Activated T-cell treated with anti-CD3 and anti-CD28 coated beads, Interleukin-2, amount 50 U/mL, for 4 hours (primary cell): ENCODE data around the gene DNAL1. TPM values are rescaled to one million over a fixed set of nuclear protein-coding genes. Genes with fewer than 3 reads are reported as not detected.

Experiments
- ATAC-seq, 2 donors: fragments of 200-7000 bp; cut with Tn5 transposase; one replicate each; pipeline ENCODE4 v1.10.0; 2021
- DNase-seq: peaks from one replicate; pipeline ENCODE4 v3.0.0-alpha.2; 2020
- H3K27me3 Mint-ChIP-seq: one replicate; pipeline ENCODE4 v1.8.0; 2021; ENCODE audit warnings: low read depth, mixed read lengths
- H3K36me3 Mint-ChIP-seq: one replicate; pipeline ENCODE4 v1.8.0; 2022; ENCODE audit warnings: mixed read lengths; ENCODE audit not compliant: insufficient read depth
- H3K4me1 Mint-ChIP-seq: one replicate; pipeline ENCODE4 v1.8.0; 2021; ENCODE audit warnings: low read depth, mixed read lengths
- H3K4me3 Mint-ChIP-seq: one replicate; pipeline ENCODE4 v1.8.0; 2021; ENCODE audit warnings: mild to moderate bottlenecking, moderate library complexity, mixed read lengths
- H3K9me3 Mint-ChIP-seq: one replicate; pipeline ENCODE4 v1.8.0; 2021; ENCODE audit warnings: mixed read lengths
- total RNA-seq, 3 donors: library from RNA; stranded (reverse); gene quantifications; one replicate each; pipeline ENCODE4 v1.2.1, GENCODE V29; 2021

Gene DNAL1
- total RNA-seq, 3 donors from 2014 or later: 7.0 to 10.8 (median 9.7) TPM

DNA sequence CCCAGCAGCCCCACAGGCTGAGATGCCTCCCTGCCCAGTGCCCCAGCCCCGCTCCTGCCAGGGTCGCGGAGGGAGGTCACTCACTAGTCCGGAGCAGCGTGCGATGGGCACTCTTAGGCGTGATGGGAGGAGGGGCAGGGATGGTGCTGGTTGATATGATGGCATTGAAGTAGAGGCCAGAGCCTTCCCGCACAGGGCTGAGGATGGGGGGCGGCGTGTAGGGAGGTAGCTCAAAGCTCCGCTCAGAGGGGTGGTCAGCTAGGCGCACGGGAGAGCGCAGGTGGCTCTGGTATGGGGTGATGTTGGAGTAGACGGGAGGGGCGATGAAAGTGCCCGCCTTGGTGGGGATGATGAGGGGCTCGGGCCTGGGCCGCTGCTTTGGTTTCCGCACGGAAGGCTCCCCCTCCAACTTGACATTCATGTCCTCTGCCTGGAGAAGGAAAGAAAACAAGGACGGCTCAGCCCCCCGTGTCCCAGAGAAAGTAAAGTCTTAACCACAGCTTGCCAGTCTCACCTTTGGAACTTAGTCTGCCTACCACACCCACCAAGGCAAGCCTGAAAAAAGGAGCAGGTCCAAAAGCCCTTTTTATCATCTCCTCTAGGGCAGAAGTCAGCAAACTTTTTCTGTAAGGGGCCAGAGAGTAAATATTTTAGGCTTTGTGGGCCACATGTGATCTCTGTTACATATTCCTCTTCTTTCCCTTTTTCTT, 84.9 kb downstream of the DNAL1 start:
- no peak overlapping the region for H3K4me3 Mint-ChIP-seq
- no peaks in the 10 kb centered on the region for H3K27me3 Mint-ChIP-seq
- H3K4me1 Mint-ChIP-seq: peaks cover 17% of the 10 kb centered on the region
- ATAC-seq: no peak
- H3K36me3 Mint-ChIP-seq: peaks cover 38% of the 10 kb centered on the region
- H3K9me3 Mint-ChIP-seq: no peaks in the 10 kb centered on the region
- no peak for DNase-seq

GRCh38 chr14:73731111-73731510, 86.3 kb downstream of the DNAL1 start:
- DNase-seq: no peak
- H3K9me3 Mint-ChIP-seq: no peaks in the 10 kb centered on the region
- H3K36me3 Mint-ChIP-seq: peaks cover 32% of the 10 kb centered on the region
- H3K4me3 Mint-ChIP-seq: no peak overlapping the region
- ATAC-seq: no peak
- no peaks in the 10 kb centered on the region for H3K27me3 Mint-ChIP-seq
- peaks cover 13% of the 10 kb centered on the region for H3K4me1 Mint-ChIP-seq

DNA sequence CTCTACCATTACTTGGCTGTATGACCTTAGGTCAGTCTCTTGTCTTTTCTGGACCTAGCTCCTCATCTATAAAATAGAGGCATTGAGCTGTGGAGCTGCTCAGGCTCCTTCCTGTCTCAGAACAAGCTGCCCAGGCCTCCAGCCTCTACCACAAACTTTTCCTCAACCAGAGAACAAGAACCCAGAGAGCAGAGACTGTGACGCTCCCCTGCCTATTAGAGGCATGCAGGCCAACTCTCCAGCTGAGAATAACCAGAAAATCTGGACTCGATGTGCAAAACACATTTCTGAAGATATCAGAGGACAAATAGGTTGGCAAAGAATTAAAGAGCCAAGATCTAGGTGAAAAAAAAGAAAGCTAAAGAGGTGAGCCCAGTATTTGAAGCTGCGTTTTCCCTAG, 87.2 kb downstream of the DNAL1 start:
- Mint-ChIP-seq H3K27me3 (no peaks in the 10 kb centered on the region), H3K9me3 (no peaks in the 10 kb centered on the region), H3K4me1 (peaks cover 13% of the 10 kb centered on the region), H3K36me3 (peaks cover 38% of the 10 kb centered on the region), H3K4me3 (no peak overlapping the region)
- DNase-seq (no peak), ATAC-seq (no peak)

DNA sequence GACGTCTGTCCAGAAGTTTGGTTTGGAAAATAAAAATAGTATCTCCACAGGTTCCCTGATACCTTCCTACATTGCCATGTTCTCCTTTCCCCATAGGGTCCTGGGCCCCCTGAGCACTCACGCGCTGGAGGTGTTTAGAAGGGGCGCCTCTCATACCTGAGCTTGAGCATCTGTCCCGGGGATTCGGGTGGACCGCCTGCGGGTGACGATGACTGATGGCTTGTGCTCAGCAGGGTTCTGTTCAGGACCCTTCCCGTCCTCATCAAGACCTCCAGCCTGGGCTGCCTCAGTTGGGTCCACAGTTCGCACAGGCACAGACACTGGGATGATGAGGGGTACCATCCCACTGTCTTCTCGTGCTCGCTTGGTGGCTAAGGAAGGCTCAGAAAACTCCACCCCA, 92.1 kb downstream of the DNAL1 start:
- no peaks in the 10 kb centered on the region for H3K9me3 Mint-ChIP-seq
- H3K4me3 Mint-ChIP-seq: no peak overlapping the region
- peaks cover 24% of the 10 kb centered on the region for H3K4me1 Mint-ChIP-seq
- ATAC-seq: no peak
- no peak for DNase-seq
- peaks cover 19% of the 10 kb centered on the region for H3K36me3 Mint-ChIP-seq
- no peaks in the 10 kb centered on the region for H3K27me3 Mint-ChIP-seq

DNA sequence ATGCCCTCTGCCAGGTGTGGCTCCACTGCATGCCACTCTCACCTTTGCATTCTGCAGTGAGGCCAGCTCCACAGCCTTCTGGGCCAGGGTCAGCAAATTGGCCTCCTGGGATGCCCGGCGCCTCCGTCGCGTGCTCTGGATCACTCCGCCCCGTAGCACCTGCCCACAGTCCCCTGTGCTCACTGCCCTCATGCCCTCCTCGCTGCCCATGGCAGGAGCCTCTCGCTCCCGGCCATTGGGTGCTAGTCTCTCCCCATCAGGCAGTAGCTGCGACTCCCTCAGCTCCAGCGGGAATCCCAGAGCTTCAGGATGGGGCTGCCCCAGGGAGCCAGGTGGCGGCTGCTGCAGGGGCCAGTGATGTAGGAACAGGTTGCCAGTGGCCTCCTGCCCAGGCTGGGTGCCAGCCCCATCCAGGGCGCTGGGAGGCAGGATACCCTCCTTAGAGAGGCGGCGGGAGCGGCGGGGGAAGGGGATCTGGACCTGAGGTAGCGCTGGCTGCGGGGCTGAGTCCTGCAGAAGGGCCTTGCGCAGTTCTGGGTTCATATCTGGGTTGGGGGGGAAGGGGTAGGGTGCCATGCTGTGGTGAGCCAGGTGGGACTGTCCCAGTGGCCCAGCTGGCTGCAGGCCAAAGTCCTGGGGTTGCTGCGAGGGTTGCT, 93.9 kb downstream of the DNAL1 start:
- no peaks in the 10 kb centered on the region for H3K9me3 Mint-ChIP-seq
- ATAC-seq (no peak), DNase-seq (no peak)
- peaks cover 15% of the 10 kb centered on the region for H3K36me3 Mint-ChIP-seq
- H3K27me3 Mint-ChIP-seq: no peaks in the 10 kb centered on the region
- peaks cover 40% of the 10 kb centered on the region for H3K4me1 Mint-ChIP-seq
- H3K4me3 Mint-ChIP-seq: no peak overlapping the region

GRCh38 chr14:73739174-73739898, 94.5 kb downstream of the DNAL1 start:
- Mint-ChIP-seq H3K4me1 (peaks cover 46% of the 10 kb centered on the region), H3K27me3 (no peaks in the 10 kb centered on the region), H3K9me3 (no peaks in the 10 kb centered on the region), H3K4me3 (no peak overlapping the region), H3K36me3 (peaks cover 15% of the 10 kb centered on the region)
- ATAC-seq: no peak
- no peak for DNase-seq

GRCh38 chr14:73739899-73740617, 95.3 kb downstream of the DNAL1 start:
- Mint-ChIP-seq H3K36me3 (peaks cover 8% of the 10 kb centered on the region), H3K27me3 (no peaks in the 10 kb centered on the region), H3K4me1 (peaks cover 54% of the 10 kb centered on the region), H3K9me3 (no peaks in the 10 kb centered on the region), H3K4me3 (no peak overlapping the region)
- DNase-seq: no peak
- no peak for ATAC-seq

DNA sequence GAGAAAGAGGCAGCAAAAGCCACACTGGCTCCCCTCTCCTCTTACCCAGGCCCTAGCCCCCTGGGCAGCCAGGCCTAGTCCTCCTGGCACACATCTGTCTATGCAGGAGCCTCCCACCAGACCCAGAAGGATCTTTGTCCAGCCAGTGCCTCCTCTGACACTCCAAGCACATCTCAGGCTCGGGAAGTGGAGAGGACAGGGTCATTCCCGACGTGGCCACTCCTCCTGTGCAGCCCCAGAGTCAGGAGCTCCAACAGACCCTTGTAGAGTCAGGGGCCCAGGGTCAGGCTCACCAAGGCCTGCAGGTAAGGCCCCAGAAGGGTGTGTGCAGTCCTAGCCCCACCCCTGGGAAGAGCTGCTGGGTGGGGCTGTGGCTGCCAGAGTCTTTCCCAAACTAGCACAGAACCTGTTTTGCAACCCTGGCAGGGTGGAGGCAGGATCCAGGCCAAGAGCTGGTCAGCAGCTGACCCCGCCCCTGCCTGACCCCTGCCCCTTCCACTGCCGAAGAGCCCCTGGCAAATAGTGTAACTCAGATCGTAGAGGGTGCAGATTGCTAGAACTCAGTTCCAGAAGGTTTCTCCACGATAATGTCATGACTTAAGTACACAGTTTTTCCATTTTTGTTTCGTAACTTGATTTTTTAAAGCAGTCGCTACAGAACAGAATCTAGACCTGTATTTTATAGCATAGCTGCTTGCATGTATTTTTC, 96.0 kb downstream of the DNAL1 start:
- peak overlapping the region; percentile 80 for H3K4me3 Mint-ChIP-seq
- DNase-seq (no peak), ATAC-seq (no peak)
- no peaks in the 10 kb centered on the region for H3K27me3 Mint-ChIP-seq
- H3K4me1 Mint-ChIP-seq: peaks cover 61% of the 10 kb centered on the region
- H3K36me3 Mint-ChIP-seq: peaks cover 8% of the 10 kb centered on the region
- no peaks in the 10 kb centered on the region for H3K9me3 Mint-ChIP-seq

DNA sequence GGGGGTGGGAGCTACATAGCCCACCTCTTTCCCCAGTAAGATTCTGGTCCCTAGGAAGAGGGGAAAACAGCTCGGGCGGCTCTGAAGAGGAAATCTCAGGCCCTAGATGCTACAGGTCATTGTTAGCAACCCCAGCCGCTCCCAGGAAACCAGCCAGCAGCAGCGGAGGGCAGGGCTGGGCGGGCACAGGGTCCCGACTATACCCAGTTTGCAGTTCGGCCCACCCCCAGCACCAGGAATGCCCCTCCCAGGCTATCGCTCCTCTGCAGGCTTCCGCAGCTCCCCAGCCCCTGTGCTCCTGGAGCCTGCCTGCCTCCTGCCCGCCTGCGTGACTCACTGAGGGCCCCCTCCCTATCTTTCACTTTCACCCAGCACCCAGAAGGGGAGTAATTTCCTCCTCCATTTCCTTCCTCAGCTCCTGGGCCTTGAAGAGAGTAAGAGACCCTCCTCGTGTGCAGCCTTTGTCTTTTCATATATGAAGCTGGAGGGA, 96.6 kb downstream of the DNAL1 start:
- H3K4me3 Mint-ChIP-seq: peak overlapping the region; percentile 80
- peak; percentile 75 to 79 for ATAC-seq
- H3K27me3 Mint-ChIP-seq: no peaks in the 10 kb centered on the region
- H3K4me1 Mint-ChIP-seq: peaks cover 63% of the 10 kb centered on the region
- peak; percentile 60 for DNase-seq
- H3K36me3 Mint-ChIP-seq: peaks cover 8% of the 10 kb centered on the region
- H3K9me3 Mint-ChIP-seq: no peaks in the 10 kb centered on the region

GRCh38 chr14:73741876-73742519, 97.2 kb downstream of the DNAL1 start:
- Mint-ChIP-seq H3K36me3 (peaks cover 3% of the 10 kb centered on the region), H3K4me3 (peak overlapping the region; percentile 80)

DNA sequence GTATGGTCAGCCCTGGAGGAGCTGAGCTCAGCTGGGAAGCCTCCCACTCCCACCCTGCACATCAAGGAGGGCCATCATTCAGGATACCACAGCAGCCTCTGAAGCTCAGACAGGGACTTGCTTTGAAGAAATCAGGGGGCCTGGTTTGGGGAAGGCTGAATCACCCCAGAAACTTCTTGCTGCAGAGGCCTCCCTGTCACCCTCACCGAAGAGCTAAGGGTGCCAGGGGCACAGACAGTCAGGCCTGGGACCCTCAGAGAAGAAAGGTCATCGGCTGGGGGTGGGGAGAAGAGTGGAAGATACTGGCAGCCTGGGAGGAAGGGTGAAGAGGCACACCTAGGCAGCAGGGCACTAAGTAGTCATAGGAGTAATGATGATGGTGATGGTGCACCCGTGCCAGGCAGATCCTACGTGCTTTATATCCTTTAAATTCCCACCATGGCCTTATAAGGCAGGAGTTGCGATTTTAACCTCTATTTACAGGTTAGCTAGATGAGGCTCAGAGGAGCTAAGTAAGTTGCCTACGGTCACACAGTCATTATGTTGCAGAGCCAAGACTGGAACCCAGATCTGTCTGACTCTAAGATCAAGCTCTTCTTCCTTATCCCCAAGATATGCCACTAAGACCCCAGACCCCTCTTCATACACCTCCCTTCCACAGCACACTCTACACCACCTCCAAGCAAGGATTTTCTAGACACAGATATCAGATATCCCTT, 97.9 kb downstream of the DNAL1 start:
- H3K9me3 Mint-ChIP-seq: no peaks in the 10 kb centered on the region
- no peaks in the 10 kb centered on the region for H3K27me3 Mint-ChIP-seq
- H3K4me1 Mint-ChIP-seq: peaks cover 75% of the 10 kb centered on the region
- peak overlapping the region; percentile 80 for H3K4me3 Mint-ChIP-seq
- DNase-seq: no peak
- peak; percentile 46 to 47 for ATAC-seq
- H3K36me3 Mint-ChIP-seq: peaks cover 2% of the 10 kb centered on the region

More at GRCh38 chr14:73741876-73742519, 97.2 kb downstream of the DNAL1 start:
- H3K9me3 Mint-ChIP-seq: no peaks in the 10 kb centered on the region
- H3K27me3 Mint-ChIP-seq: no peaks in the 10 kb centered on the region
- H3K4me1 Mint-ChIP-seq: peaks cover 68% of the 10 kb centered on the region
- DNase-seq (no peak), ATAC-seq (peak; percentile 36)

DNA sequence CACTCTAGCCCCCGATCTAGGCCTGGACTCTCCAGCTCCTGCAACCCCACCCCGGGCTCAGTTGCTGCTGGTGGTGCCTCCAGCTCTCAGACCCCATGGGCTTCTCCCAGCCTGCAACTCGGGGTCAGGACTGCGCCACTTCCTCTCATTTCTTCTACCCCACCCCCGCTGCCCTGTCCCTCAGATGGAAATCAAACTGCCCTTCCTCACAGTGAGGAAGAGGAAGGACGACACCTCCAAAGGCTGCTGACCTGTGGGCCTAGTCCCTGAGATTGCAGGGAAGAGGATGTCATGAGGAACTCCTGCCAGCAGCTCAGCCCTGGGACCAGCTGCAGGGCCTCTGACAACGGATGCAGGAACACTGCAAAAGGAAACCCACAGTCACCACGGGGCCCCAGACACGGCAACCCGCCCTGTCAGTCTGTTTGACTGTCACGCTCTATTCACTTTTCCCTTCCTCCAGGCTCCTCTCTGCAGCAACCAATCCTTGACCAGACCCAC, 98.7 kb downstream of the DNAL1 start:
- peak; percentile 47 to 61 for ATAC-seq
- Mint-ChIP-seq H3K36me3 (peaks cover 2% of the 10 kb centered on the region), H3K27me3 (no peaks in the 10 kb centered on the region), H3K4me3 (peak overlapping the region; percentile 80), H3K4me1 (peaks cover 83% of the 10 kb centered on the region), H3K9me3 (no peaks in the 10 kb centered on the region)
- DNase-seq: peak; percentile 44
